HG02973 (cell line): ENCODE measurements around the gene NUDT6.
"Not testable (repeated sequence)": the region's sequence is repeated elsewhere in the genome, so short reads cannot be mapped to it uniquely, and the experiment has no call there.

Experiments
- ATAC-seq: cut with Tn5 transposase; IDR thresholded peaks from one replicate; pipeline ENCODE4 v1.9.1; 2021; ENCODE audit warnings: moderate library complexity; ENCODE audit not compliant: unreplicated experiment

Gene NUDT6

GRCh38 chr4:122876456-122876855 is 45.9 kb downstream of the NUDT6 start:
- ATAC-seq: no peak

DNA sequence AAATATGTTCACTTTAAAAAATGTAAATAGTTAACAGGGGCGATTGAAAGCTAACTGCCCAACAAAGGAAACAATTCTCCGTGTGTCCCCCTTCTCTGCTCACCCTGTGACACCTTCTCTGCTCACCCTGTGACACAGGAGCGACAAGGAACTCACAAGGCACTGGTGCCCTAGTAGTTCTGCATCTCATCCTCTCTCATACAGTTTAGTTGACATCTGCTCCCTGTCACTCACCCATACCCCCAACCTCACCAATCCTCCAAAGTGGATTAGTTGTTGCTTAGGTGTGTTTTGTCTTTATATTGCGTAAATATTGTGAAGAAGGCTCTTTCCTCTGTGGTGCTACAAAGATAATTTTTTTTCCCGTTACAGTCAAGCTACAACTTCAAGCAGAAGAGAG is 46.4 kb downstream of the NUDT6 start:
- no peak for ATAC-seq

- no peak for ATAC-seq
These were observed 48.4 kb downstream of the NUDT6 start for GRCh38 chr4:122873821-122874593.

- ATAC-seq: no peak
These were observed 49.3 kb downstream of the NUDT6 start for GRCh38 chr4:122873146-122873545.

DNA sequence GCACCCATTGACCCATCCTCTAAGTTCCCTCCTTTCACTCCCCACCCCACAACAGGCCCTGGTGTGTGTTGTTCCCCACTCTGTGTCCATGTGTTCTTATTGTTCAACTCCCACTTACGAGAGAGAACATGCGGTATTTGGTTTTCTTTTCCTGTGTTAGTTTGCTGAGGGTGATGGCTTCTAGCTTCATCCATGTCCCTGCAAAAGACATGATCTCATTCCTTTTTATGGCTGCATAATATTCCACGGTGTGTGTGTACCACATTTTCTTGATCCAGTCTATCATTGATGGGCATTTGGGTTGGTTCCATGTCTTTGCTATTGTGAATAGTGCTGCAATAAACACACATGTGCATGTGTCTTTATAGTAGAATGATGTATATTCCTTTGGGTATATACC is 54.2 kb downstream of the NUDT6 start:
- ATAC-seq: not testable (repeated sequence)

GRCh38 chr4:122865425-122865824 is 57.0 kb downstream of the NUDT6 start:
- ATAC-seq: no peak

DNA sequence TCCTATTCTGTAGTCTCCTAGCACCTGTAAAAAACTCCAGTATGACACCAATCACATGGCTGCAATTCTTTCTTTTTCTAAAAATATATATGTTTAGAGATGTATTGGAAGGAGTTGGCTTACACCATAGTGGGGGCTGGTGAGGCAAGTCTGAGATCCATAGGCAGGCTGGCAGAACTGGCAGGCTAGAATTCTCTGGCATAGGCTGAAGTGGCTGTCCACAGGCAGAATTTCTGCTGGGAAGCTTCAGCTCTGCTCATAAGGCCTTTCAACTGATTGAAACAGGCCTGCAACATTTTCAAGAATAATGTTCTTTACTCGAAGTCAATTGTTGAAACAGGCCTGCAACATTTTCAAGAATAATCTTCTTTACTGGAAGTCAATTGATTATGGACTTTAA is 58.8 kb downstream of the NUDT6 start:
- ATAC-seq: no peak

DNA sequence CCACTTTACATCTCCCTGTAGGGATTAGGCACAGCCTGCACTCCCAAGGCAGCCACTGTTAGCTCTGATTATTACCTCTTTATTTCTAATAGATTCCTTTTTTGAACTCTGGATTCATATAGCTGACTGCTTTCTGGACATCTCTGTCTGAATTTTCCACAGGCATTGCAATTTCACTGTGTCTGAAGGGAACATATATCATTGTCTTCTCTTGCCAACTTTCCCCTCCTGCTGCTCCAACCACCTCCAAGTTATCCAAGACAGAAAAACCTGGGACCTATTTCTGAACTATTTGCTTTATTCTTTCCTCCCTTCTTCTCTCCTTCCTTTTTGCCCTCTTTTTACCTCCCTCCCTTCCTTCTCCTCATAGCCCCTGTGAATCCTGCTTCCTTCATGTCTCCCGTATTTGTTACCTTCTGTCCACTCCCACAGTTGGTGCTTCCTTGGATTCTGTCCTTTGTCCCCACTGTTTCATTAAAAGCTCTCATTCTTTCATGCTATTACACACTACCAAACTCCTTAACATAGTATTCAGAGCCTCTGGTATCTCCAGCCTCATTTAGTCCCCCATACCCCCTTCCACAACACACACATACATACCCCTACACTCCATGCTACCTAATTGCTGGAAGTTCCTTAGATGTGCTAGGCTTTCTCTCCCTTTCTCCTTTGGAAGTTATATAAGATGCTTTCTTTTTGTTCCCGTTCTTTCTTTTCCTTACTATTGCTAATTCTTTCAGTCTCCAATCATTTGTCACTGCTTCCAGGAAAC is 61.0 kb downstream of the NUDT6 start:
- no peak for ATAC-seq

GRCh38 chr4:122858705-122859104 is 63.7 kb downstream of the NUDT6 start:
- no peak for ATAC-seq

DNA sequence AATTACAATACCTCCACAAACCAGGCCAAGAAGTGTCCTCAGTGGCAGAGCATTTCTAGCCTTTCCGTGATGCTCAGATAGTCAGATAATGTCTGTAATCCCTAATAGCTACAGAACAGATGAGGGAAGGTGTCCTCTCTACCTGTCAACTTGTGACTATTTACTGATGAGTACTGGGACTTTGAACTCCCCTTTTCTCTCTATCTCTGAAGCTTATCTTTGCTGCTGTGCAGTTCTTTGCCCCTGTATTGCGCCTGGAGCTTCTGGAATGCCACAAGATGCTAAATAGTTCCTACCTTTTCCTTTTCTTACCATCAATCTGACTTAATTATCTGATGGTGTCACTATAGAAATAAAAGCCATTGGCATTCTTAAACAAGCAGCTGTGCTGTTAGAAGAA is 65.2 kb downstream of the NUDT6 start:
- no peak for ATAC-seq

DNA sequence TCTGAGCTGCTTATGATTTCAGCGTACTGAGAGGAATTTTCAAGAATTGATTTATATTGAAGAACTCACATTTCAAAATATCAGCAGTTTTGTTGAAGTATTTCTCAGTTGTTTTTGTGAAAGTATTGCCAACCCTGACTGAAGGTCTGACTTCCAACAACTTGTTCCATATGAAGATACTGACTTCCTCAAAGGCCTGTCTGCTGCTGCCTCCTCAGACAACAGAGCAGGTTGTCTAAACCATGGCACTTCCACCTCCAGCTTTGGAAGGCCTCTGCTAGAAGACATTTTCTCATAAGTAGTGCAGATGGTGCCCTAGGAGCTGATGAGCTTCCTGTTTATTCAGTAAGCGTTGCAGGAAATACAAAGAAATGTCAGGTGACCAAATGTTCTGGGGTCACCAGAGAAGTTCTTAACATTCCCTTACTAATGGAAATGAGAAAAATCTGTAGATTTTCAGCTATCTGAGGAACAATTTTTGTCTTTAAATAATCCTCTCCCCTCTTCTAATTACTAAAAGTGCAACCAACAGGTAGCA is 67.0 kb downstream of the NUDT6 start:
- no peak for ATAC-seq

- ATAC-seq: no peak
These were observed 67.7 kb downstream of the NUDT6 start for GRCh38 chr4:122854447-122855352.

GRCh38 chr4:122851568-122851967 is 70.8 kb downstream of the NUDT6 start:
- ATAC-seq: no peak

DNA sequence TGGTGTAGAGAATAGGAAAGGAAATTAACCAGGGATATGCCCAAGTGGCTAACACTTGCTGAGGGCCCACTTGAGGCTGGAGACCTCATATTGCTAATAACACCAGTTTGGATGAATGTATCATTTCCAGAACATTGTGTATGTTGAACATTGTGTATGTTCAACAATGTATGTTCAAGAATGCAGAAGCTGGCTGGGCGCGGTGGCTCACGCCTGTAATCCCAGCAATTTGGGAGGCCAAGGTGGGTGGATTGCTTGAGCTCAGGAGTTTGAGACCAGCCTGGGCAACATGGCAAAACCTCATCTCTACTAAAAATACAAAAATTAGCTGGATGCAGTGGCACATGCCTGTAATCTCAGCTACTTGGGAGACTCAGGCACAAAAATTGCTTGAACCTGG is 72.6 kb downstream of the NUDT6 start:
- ATAC-seq: not testable (repeated sequence)

- no peak for ATAC-seq
These were observed 74.5 kb downstream of the NUDT6 start for GRCh38 chr4:122847931-122848330.

DNA sequence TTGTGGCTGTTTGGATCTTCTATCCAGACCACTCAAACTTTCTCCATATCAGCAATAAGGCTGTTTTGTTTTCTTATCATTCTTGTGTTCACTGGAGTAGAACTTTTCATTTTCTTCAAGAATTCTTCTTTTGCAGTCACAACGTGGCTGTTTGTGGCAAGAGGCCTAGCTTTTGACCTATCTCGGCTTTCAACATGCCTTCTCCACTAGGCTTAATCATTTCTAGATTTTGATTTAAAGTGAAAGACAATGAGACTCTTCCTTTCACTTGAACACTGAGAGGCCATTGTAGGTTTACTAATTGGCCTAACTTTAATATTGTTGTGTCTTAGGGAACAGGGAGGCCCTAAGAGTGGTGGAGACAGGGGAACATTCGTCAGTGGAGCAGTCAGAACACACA is 76.6 kb downstream of the NUDT6 start:
- no peak for ATAC-seq

GRCh38 chr4:122845066-122845465 is 77.3 kb downstream of the NUDT6 start:
- ATAC-seq: no peak

GRCh38 chr4:122844391-122844790 is 78.0 kb downstream of the NUDT6 start:
- not testable (repeated sequence) for ATAC-seq

GRCh38 chr4:122842984-122843531 is 79.3 kb downstream of the NUDT6 start:
- no peak for ATAC-seq
